GM10266 (cell line): ENCODE results near the gene RELT.

ENCODE experiments used
- DNase-seq: peaks from one replicate; pipeline ENCODE4 v3.0.0; 2012; ENCODE audit errors: extremely low spot score
- TF ChIP-seq, protein P1 (sequence below): IDR thresholded peaks from 2 replicates; pipeline ENCODE4 v1.5.1; 2012; ENCODE audit warnings: mild to moderate bottlenecking, low read depth; ENCODE audit not compliant: control insufficient read depth, insufficient read depth; ENCODE audit errors: missing control alignments

The RELT gene

DNA sequence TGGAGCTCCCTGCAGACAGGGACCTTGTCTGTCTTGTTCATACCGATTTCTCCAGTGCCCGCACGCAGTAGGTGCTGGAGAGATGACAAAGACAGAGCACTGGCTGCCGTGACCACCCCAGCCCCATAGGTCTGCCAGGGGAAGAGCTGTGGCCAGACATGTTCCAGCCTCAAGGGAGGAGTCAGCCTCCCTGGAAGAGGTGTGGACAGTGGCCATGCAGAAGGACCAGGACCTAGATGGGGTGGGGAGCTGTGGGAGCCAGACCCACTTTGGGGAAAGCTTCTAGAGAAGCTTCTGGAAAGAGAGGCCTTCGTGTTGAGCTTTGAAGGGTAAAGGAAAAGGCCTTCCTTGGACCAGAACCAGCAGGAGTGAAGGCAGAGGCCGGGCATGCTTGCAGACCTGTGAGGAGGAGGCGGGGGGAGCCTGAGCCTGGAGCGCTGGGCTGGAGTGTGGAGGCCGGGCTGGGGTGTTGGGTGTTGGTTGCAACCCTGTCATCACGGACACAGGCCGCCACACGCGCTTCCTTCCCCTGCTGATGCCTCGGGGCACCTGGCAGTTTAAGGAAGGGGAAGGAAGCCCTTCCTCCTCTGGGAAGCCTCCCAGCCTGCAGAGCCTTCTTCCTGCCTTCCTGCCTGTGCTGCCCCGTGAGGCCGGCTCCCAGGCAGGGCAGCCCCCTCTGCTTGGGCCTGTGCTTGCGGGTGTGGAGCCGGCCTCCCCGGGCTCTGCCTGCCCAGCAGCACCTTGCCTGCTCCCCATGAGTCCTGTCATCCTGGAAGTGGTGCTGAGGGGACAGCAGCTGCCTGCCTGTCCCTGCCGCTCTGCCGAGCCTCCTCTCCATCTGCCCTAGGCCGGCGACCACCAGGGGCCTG lies 12.3 kb downstream of the RELT start:
- DNase-seq: no peak

DNA sequence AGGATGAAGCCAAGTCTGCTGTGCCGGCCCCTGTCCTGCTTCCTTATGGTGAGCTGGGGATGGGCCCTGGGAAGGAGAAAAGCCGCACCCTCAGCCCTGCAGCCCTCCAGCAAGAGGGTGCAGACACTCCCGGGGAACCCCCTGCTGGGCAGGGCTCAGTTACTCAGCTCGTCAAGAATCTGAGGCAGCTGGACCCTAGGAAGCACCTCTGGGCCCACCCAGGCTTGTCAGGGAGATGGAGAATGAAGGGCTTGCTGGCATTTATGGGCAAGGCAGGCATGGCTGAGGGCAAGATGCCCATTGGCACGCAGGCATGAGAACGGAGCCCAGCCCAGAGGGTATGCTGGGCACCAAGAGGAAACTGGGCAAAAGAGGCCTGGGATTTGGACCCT lies 12.9 kb downstream of the RELT start:
- DNase-seq: no peak

More for the DNA sequence above, 12.3 kb downstream of the RELT start:
- TF ChIP-seq, protein P1, sequence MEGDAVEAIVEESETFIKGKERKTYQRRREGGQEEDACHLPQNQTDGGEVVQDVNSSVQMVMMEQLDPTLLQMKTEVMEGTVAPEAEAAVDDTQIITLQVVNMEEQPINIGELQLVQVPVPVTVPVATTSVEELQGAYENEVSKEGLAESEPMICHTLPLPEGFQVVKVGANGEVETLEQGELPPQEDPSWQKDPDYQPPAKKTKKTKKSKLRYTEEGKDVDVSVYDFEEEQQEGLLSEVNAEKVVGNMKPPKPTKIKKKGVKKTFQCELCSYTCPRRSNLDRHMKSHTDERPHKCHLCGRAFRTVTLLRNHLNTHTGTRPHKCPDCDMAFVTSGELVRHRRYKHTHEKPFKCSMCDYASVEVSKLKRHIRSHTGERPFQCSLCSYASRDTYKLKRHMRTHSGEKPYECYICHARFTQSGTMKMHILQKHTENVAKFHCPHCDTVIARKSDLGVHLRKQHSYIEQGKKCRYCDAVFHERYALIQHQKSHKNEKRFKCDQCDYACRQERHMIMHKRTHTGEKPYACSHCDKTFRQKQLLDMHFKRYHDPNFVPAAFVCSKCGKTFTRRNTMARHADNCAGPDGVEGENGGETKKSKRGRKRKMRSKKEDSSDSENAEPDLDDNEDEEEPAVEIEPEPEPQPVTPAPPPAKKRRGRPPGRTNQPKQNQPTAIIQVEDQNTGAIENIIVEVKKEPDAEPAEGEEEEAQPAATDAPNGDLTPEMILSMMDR: no peak

DNA sequence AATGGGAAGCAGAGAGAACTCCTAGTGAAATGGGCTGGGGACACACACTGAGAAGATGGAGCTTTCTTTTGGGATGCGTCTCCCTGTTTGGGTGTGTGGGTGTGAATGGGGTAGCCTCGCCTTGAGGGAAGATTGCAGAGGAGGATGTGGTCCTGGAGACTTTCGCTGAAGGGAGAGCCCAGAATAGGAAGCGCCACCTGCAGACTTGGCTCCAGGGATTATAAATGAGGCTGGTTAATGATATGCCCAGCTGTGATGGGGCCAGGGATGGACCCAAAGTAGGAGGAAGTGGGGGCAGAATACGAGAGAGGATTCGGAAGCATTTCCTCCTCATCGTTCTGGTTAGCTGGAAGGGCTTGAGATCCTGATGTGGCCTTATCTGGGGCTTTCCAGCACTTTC lies 13.7 kb downstream of the RELT start:
- DNase-seq: no peak
- TF ChIP-seq, protein P1: no peak

More for the DNA sequence above, 12.9 kb downstream of the RELT start:
- TF ChIP-seq, protein P1: no peak

DNA sequence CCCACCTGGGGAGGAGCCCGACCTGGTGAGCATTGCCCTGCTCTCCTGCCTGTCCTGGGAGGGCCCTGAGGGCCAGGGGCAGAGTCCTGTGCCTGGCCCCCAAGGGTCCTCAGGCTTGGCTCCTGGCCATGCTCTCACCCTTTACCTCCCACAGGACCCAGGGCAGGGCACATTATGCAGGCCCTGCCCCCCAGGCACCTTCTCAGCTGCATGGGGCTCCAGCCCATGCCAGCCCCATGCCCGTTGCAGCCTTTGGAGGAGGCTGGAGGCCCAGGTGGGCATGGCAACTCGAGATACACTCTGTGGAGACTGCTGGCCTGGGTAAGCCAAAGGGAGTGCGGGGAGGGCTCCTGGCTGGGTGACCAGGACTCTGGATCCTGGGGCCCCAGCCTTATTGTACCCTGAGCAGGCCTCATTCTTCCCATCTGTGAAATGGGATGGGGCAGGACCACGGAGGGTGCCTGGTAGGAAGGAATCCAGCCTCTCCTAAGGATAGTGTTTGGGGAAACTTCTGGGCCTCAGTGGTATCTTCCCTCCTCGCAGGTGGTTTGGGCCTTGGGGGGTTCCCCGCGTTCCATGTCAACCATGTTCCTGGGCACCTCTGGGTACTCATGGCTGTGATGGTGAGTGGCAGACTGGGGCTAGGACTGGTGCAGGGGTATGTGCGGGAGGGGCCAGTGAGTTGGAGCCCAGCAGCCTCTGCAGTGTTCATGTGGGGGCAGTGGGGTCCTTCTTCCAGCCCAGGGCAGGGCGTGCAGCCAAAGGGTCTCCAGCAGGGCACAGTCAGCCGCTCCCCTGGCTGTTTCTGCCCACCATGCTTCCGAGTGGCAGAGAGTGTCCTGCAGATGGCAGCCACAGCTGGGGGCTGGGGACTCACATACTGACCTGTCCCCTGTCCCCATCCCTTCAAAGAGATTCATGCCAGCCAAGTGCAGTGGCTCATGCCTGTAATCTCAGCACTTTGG lies 14.7 kb downstream of the RELT start:
- TF ChIP-seq, protein P1: no peak
- no peak for DNase-seq

DNA sequence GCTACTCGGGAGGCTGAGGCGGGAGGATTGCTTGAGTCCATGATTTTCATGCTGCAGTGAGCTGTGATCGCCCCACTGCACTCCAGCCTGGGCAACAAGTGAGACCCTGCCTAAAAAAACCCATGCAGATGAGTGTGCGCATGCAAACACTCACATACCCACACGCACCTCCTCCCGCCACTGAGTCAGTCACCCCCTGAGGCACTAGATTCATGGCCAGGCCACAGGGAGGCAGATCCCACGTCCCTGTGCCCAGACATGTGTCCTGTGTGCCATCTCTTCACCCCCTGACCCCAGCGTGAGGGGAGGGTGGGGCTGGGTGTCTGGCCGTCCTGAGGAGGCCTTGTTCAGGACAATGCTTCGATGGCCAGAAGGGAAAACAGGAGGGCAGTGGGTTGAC lies 15.5 kb downstream of the RELT start:
- no peak for DNase-seq
- TF ChIP-seq, protein P1: no peak

DNA sequence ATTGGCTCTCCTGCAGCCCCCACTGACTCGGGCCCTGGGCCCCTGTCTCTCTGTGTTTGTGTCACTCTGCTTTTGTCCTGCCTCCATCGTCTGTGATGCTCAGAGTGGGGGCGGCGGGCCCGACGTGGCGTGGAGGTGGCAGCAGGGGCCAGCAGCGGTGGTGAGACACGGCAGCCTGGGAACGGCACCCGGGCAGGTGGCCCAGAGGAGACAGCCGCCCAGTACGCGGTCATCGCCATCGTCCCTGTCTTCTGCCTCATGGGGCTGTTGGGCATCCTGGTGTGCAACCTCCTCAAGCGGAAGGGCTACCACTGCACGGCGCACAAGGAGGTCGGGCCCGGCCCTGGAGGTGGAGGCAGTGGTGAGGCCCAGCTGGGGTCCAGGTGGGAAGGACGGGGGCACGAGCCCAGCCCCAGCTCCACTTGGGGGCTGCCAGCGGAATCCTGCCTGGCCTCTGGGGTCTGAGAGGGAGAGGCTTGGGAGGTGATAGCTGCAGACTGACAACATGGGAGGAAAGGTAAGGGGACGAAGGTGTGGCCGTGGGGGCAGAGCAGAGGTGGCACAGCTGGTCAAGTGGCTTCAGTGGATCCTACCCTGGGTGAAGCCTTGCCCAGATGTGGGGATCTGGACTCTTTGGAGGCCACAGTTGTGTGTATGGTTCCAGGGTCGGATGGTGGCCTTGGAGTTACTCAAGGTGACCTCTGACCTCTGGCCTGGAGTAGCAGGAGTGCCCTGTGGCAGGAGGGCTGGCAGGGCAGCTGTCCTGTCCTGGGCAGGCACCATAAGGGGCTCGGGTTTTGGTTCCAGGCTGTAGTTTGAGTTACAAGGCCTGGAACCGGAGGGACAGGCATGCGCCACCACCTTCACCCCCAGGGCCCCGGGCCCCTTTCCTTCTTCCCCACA lies 16.2 kb downstream of the RELT start:
- DNase-seq: no peak
- TF ChIP-seq, protein P1: no peak
